Spinal cord (tissue), 10 donors: Measurements from ENCODE around the gene DRD4. TPM values are rescaled to one million over a fixed set of nuclear protein-coding genes. Genes with fewer than 3 reads are reported as not detected.

ENCODE experiments used
- DNase-seq, 6 donors: peaks; one replicate each; pipeline versions ENCODE4 v3.0.0 to v3.0.0-alpha.2; 2013 to 2015; ENCODE audit warnings: low spot score in 6 of 6, low read depth in 4 of 6
- H3K27ac ChIP-seq: one replicate; pipeline ENCODE4 v1.5.1; 2013; ENCODE audit warnings: low read depth, low read length, control low read depth
- H3K27me3 ChIP-seq: one replicate; pipeline ENCODE4 v1.6.1; 2013; ENCODE audit warnings: low read length; ENCODE audit not compliant: control insufficient read depth, insufficient read depth
- H3K36me3 ChIP-seq: one replicate; pipeline ENCODE4 v1.6.1; 2013; ENCODE audit warnings: low read length; ENCODE audit not compliant: control insufficient read depth, insufficient read depth
- H3K4me1 ChIP-seq: one replicate; pipeline ENCODE4 v1.6.1; 2013; ENCODE audit warnings: low read length; ENCODE audit not compliant: control insufficient read depth, insufficient read depth
- H3K4me3 ChIP-seq: one replicate; pipeline ENCODE4 v1.5.1; 2013; ENCODE audit warnings: low read depth, low read length, control low read depth
- H3K9me3 ChIP-seq: one replicate; pipeline ENCODE4 v1.6.1; 2013; ENCODE audit warnings: low read length; ENCODE audit not compliant: control insufficient read depth, insufficient read depth
- WGBS: methylation state at CpG from one replicate; pipeline ENCODE4 v1.1.5; 2013; ENCODE audit warnings: missing lambda C conversion rate; ENCODE audit not compliant: insufficient coverage; 5-methylcytosine and 5-hydroxymethylcytosine counted together
- polyA plus RNA-seq, 2 donors: library from polyadenylated mRNA; unstranded; fragments of 120-200 nt; gene quantifications; one replicate each; pipeline ENCODE4 v1.2.1, GENCODE V29; 2013; ENCODE audit not compliant: insufficient read length in 2 of 2
- total RNA-seq, 2 donors: library from RNA; depleted of rRNA in 1 of 2; stranded (reverse); fragments of 120-200 nt in 1 of 2; fragments of >200 nt in 1 of 2; gene quantifications; one replicate each; pipeline versions ENCODE4 v1.2.3 to v1.2.4, GENCODE V29; 2013 to 2014
- donor health status: healthy.

Gene DRD4
- total and polyA plus RNA-seq, 4 donors: 0.72 to 5.6 (median 5.4) TPM; not detected in 1

GRCh38 chr11:608791-609251 lies 28.2 kb upstream of the DRD4 start:
- peaks cover 99% of the 10 kb centered on the region for H3K36me3 ChIP-seq
- H3K4me1 ChIP-seq: peaks cover 3% of the 10 kb centered on the region
- no peak for DNase-seq
- H3K4me3 ChIP-seq: no peak overlapping the region
- 90% methylated on average over 28 of the region's 28 CpGs for WGBS
- H3K9me3 ChIP-seq: no peaks in the 10 kb centered on the region
- no peak overlapping the region for H3K27ac ChIP-seq
- H3K27me3 ChIP-seq: no peaks in the 10 kb centered on the region

DNA sequence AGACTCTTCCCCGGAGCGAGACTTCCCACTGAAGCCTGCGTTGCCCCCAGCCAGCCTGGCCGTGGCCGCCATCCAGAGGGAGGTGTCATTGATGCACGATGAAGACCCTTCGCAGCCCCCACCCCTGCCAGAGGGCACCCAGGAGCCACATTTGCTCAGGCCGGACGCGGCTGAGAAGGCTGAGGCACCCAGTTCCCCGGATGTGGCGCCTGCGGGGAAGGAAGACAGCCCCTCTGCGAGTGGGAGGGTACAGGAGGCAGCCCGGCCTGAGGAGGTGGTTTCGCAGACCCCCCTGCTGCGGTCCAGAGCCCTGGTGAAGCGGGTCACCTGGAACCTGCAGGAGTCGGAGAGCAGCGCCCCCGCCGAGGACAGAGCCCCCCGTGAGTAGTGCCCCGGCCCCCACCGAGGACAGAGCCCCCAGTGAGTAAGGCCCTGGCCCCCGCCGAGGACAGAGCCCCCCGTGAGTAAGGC lies 27.7 kb upstream of the DRD4 start:
- Histone ChIP-seq H3K4me3 (no peak overlapping the region), H3K9me3 (no peaks in the 10 kb centered on the region), H3K27me3 (no peaks in the 10 kb centered on the region), H3K27ac (no peak overlapping the region), H3K36me3 (peaks cover 99% of the 10 kb centered on the region), H3K4me1 (peaks cover 8% of the 10 kb centered on the region)
- DNase-seq: no peak
- 94% methylated on average over 28 of the region's 28 CpGs for WGBS

DNA sequence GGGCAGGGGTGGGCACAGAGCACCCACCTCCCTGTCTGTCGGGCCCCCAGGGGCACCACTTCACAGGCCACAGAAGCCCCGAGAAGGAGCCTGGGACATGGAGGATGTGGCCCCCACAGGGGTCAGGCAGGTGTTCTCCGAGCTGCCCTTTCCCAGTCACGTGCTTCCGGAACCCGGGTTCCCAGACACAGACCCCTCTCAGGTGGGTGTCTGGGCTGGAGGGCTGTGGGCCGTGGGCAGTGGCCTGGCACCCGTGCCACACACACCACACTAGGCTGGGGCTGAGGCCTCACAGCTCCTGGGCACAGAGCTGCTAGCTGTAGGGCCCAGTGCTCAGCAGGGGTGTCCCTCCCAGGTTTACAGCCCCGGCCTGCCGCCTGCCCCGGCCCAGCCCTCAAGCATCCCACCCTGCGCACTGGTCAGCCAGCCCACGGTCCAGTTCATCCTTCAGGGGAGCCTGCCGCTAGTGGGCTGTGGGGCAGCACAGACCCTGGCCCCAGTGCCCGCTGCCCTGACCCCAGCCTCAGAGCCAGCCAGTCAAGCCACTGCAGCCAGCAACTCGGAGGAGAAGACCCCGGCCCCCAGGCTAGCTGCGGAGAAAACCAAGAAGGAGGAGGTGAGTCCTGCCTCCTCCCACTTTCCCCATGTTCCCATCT lies 26.8 kb upstream of the DRD4 start:
- Histone ChIP-seq H3K4me3 (no peak overlapping the region), H3K27me3 (no peaks in the 10 kb centered on the region), H3K36me3 (peaks cover 99% of the 10 kb centered on the region), H3K9me3 (no peaks in the 10 kb centered on the region), H3K4me1 (peaks cover 17% of the 10 kb centered on the region), H3K27ac (no peak overlapping the region)
- WGBS: 92% methylated on average over 15 of the region's 18 CpGs
- DNase-seq: no peak

DNA sequence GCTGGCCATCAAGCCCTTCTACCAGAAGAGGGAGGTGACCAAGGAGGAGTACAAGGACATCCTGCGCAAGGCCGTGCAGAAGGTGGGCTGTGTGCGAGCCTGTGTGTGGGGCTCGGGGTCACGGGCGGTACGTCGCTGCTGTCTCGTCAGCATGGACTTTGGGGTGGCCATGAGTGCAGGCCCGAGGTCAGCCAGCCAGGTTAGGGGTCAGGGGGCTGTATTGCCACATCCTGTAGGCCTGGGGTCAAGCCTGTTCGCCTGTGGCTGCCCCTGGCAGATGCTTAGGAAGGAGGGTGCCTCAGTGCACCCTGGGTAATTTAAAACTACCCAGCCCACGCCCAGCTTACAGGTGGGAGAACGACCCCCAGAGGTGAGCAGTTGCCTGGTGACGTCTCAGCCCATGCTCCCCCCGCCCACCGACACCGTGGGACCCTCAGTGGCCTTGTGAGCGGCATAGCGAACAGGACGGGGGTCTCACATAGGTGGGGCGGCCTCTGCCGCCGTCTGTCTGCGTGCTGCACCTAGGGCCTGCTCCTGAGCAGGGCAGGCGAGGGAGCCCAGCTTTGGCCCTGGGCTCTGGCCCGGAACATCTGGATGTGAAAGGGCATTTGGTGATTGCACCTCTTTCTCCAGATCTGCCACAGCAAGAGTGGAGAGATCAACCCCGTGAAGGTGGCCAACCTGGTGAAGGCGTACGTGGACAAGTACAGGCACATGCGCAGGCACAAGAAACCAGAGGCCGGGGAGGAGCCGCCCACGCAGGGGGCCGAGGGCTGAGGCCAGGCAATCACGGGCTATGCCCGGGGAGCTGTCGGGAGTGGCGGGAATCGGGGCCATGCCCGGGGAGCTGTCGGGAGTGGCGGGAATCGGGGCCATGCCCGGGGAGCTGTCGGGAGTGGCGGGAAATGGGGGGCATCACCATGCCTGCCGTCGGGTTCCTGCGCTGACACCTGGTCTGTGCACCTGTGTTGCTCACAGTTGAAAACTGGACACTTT lies 25.8 kb upstream of the DRD4 start:
- no peak overlapping the region for H3K27ac ChIP-seq
- WGBS: 88% methylated on average over 38 of the region's 49 CpGs
- peaks cover 27% of the 10 kb centered on the region for H3K4me1 ChIP-seq
- H3K4me3 ChIP-seq: no peak overlapping the region
- DNase-seq: no peak
- no peaks in the 10 kb centered on the region for H3K27me3 ChIP-seq
- no peaks in the 10 kb centered on the region for H3K9me3 ChIP-seq
- peaks cover 95% of the 10 kb centered on the region for H3K36me3 ChIP-seq

GRCh38 chr11:612201-612960 lies 24.7 kb upstream of the DRD4 start:
- peaks cover 33% of the 10 kb centered on the region for H3K4me1 ChIP-seq
- WGBS: 77% methylated on average over 24 of the region's 27 CpGs
- H3K27me3 ChIP-seq: no peaks in the 10 kb centered on the region
- no peaks in the 10 kb centered on the region for H3K9me3 ChIP-seq
- no peak for DNase-seq
- H3K4me3 ChIP-seq: no peak overlapping the region
- H3K36me3 ChIP-seq: peaks cover 95% of the 10 kb centered on the region
- H3K27ac ChIP-seq: no peak overlapping the region

DNA sequence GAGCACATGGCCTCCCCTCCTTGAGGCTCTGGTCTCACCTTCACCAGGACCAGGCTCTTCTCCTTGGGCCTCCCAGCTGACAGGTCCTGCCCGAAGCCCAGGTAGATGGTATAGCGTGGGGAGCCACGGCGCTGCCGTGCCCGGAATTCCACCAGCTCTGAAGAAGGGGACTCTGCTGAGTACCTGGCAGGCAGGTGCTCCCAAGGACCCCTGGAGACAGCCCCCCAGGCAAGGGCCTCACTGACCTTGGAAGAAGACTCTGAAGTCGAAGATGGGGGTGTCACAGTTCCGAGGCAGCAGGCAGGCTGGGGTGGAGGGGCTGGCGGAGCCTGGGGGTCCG lies 24.1 kb upstream of the DRD4 start:
- Histone ChIP-seq H3K27ac (no peak overlapping the region), H3K9me3 (no peaks in the 10 kb centered on the region), H3K4me3 (no peak overlapping the region), H3K36me3 (peaks cover 94% of the 10 kb centered on the region), H3K4me1 (peaks cover 33% of the 10 kb centered on the region), H3K27me3 (no peaks in the 10 kb centered on the region)
- no peak for DNase-seq
- 90% methylated on average over 10 of the region's 10 CpGs for WGBS

DNA sequence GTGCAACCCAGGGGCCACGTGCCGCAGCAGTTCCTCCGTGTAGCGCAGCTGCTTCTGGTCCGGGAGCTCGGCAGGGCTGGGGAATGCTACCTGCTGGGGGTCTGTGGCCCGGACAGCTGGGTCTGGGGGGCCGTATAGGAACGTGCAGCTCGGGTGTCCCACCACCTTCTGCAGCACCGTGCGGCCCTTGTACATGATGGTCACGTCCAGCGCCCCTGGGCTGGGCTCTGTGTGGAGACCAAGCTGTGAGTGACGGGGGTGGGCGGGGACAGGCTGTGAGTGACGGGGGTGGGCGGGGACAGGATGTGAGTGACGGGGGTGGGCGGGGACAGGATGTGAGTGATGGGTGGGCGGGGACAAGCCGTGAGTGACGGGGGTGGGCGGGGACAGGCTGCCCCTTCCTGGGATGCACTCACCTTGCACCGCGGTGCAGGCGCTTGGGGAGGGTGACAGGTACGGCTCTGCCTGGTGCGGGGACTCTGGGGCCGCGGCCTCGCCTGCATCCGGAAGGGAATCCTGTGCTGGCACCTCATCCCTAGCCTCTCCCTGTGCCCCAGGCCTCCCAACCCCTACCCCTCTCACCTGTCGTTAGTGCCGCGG lies 23.6 kb upstream of the DRD4 start:
- peaks cover 33% of the 10 kb centered on the region for H3K4me1 ChIP-seq
- no peak overlapping the region for H3K4me3 ChIP-seq
- H3K27ac ChIP-seq: no peak overlapping the region
- H3K27me3 ChIP-seq: no peaks in the 10 kb centered on the region
- 68% methylated on average over 22 of the region's 36 CpGs for WGBS
- H3K9me3 ChIP-seq: no peaks in the 10 kb centered on the region
- DNase-seq: no peak
- peaks cover 94% of the 10 kb centered on the region for H3K36me3 ChIP-seq

GRCh38 chr11:614021-614622 lies 22.9 kb upstream of the DRD4 start:
- peaks cover 94% of the 10 kb centered on the region for H3K36me3 ChIP-seq
- DNase-seq: no peak
- H3K9me3 ChIP-seq: no peaks in the 10 kb centered on the region
- WGBS: 73% methylated on average over 14 of the region's 14 CpGs
- H3K4me1 ChIP-seq: peaks cover 33% of the 10 kb centered on the region
- H3K4me3 ChIP-seq: no peak overlapping the region
- H3K27ac ChIP-seq: no peak overlapping the region
- H3K27me3 ChIP-seq: no peaks in the 10 kb centered on the region
